DND-41 (cell line): Measurements from ENCODE around the gene MROH7.

Experiments used
- CTCF ChIP-seq: IDR thresholded peaks from 2 replicates; pipeline ENCODE4 v1.5.1; 2012; ENCODE audit warnings: borderline replicate concordance, low read length, moderate library complexity, mild to moderate bottlenecking; ENCODE audit not compliant: poor library complexity, severe bottlenecking; ENCODE audit errors: extremely low read depth
- EZH2 ChIP-seq: IDR thresholded peaks from 3 replicates; pipeline ENCODE4 v1.6.1; 2012; ENCODE audit warnings: borderline replicate concordance, low read depth, mild to moderate bottlenecking, moderate library complexity, low read length, inconsistent platforms; ENCODE audit not compliant: severe bottlenecking

- no peak for TF ChIP-seq CTCF
- TF ChIP-seq EZH2, result no peak
Measured at GRCh38 chr1:54650417-54650816, 8.8 kb downstream of the MROH7 start.
